HG03432 (cell line): ENCODE data around the gene SKP1.

ENCODE experiments used
- ATAC-seq: cut with Tn5 transposase; IDR thresholded peaks from one replicate; pipeline ENCODE4 v1.9.1; 2021; ENCODE audit warnings: mild to moderate bottlenecking, moderate library complexity; ENCODE audit not compliant: unreplicated experiment

SKP1 gene

GRCh38 chr5:134143944-134144941, 32.5 kb downstream of the SKP1 start:
- no peak for ATAC-seq

- no peak for ATAC-seq
These were observed 33.3 kb downstream of the SKP1 start for GRCh38 chr5:134143431-134143830.

GRCh38 chr5:134142806-134143205, 33.9 kb downstream of the SKP1 start:
- ATAC-seq: no peak

GRCh38 chr5:134142052-134142451, 34.7 kb downstream of the SKP1 start:
- ATAC-seq: no peak

- ATAC-seq: no peak
These were observed 35.3 kb downstream of the SKP1 start for GRCh38 chr5:134141331-134142050.

GRCh38 chr5:134140530-134141201, 36.1 kb downstream of the SKP1 start:
- ATAC-seq: peak; percentile 45

- no peak for ATAC-seq
These were observed 36.8 kb downstream of the SKP1 start for GRCh38 chr5:134139891-134140469.

GRCh38 chr5:134139377-134139851, 37.3 kb downstream of the SKP1 start:
- ATAC-seq: no peak

- peak; percentile 78 for ATAC-seq
These were observed 38.1 kb downstream of the SKP1 start for GRCh38 chr5:134138416-134139376.

- ATAC-seq: no peak
These were observed 40.0 kb downstream of the SKP1 start for GRCh38 chr5:134136771-134137170.

GRCh38 chr5:134136221-134136631, 40.5 kb downstream of the SKP1 start:
- ATAC-seq: no peak

GRCh38 chr5:134135091-134135655, 41.6 kb downstream of the SKP1 start:
- no peak for ATAC-seq

GRCh38 chr5:134133995-134134541, 42.7 kb downstream of the SKP1 start:
- ATAC-seq: no peak

- no peak for ATAC-seq
These were observed 43.4 kb downstream of the SKP1 start for GRCh38 chr5:134133188-134133994.

GRCh38 chr5:134132372-134133187, 44.2 kb downstream of the SKP1 start:
- peak; percentile 75 for ATAC-seq

- no peak for ATAC-seq
These were observed 45.0 kb downstream of the SKP1 start for GRCh38 chr5:134131578-134132350.

- no peak for ATAC-seq
These were observed 45.6 kb downstream of the SKP1 start for GRCh38 chr5:134131165-134131564.
